Hepatocyte (in vitro differentiated cells): ENCODE results near the gene SLC37A1.

Experiments used
- EZH2 ChIP-seq: fragments of 200-600 bp; sonication (generic); IDR thresholded peaks from 2 replicates; pipeline ENCODE4 v1.6.1; 2016; ENCODE audit warnings: antibody characterized with exemption, mild to moderate bottlenecking, borderline replicate concordance
- EZH2phosphoT487 ChIP-seq: fragments of 200-600 bp; sonication (generic); IDR thresholded peaks from one replicate; pipeline ENCODE4 v1.6.1; 2018; ENCODE audit warnings: antibody characterized with exemption, mild to moderate bottlenecking, low read depth, moderate library complexity; ENCODE audit not compliant: unreplicated experiment, severe bottlenecking
- TF ChIP-seq, protein P1 (sequence below): fragments of 200-600 bp; sonication (generic); IDR thresholded peaks from 2 replicates; pipeline ENCODE4 v1.5.1; 2016; ENCODE audit warnings: antibody characterized with exemption, mild to moderate bottlenecking; ENCODE audit not compliant: poor library complexity

DNA sequence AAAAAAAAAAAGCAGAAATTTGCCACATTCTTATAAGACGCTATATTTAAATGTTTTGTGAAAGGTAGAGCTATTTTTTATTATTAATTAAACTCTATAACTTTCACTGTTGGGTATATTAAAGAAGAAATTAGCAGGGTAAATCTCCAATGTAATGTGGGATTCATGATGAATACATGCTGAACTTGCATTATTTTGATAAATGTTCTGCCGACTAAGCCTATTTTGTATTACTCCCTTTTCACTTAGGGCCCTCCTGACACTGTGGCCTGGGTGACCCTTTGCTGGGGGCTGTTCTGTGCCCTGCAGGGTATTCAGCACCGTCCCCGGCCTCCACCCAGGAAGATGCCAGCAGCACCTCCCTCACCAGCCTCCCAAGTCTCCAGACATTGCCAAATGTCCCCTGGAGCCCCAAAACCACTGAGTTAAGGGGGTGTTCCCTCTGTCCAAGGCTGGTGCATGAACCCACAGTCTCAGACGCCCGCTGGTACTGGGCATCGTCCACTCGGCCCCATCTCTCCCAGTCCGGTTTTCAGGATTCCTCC lies 40.1 kb upstream of the SLC37A1 start:
- no peak for TF ChIP-seq EZH2
- TF ChIP-seq EZH2phosphoT487: no peak
- TF ChIP-seq, protein P1, sequence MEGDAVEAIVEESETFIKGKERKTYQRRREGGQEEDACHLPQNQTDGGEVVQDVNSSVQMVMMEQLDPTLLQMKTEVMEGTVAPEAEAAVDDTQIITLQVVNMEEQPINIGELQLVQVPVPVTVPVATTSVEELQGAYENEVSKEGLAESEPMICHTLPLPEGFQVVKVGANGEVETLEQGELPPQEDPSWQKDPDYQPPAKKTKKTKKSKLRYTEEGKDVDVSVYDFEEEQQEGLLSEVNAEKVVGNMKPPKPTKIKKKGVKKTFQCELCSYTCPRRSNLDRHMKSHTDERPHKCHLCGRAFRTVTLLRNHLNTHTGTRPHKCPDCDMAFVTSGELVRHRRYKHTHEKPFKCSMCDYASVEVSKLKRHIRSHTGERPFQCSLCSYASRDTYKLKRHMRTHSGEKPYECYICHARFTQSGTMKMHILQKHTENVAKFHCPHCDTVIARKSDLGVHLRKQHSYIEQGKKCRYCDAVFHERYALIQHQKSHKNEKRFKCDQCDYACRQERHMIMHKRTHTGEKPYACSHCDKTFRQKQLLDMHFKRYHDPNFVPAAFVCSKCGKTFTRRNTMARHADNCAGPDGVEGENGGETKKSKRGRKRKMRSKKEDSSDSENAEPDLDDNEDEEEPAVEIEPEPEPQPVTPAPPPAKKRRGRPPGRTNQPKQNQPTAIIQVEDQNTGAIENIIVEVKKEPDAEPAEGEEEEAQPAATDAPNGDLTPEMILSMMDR: no peak
